G401.6 (cell line): ENCODE results near the gene PELI3.
"Not testable (repeated sequence)": the region's sequence is repeated elsewhere in the genome, so short reads cannot be mapped to it uniquely, and the experiment has no call there.

Experiments used
- FAIRE-seq: peaks from 2 replicates; lab custom pipeline; 2012; peaks lifted over from hg19 to GRCh38; lab: Jason Lieb, UNC

PELI3 gene

DNA sequence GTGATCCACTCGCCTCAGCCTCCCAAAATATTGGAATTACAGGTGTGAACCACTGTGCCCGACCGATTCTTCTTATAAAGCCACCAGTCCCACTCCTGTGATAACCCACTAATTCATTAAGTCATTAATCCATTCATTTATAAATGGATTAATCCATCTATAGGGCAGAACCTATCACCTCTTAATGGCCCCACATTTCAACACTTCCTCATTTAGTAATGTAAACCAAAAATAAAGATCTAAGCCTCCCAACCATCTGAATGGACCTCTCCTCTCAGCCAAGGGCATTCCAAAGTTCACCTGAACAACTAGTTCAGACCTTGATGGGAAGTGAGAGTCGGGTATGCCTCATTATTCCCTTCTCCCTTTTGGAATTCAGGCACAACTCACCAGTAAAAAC lies 18.2 kb upstream of the PELI3 start:
- FAIRE-seq: no peak

DNA sequence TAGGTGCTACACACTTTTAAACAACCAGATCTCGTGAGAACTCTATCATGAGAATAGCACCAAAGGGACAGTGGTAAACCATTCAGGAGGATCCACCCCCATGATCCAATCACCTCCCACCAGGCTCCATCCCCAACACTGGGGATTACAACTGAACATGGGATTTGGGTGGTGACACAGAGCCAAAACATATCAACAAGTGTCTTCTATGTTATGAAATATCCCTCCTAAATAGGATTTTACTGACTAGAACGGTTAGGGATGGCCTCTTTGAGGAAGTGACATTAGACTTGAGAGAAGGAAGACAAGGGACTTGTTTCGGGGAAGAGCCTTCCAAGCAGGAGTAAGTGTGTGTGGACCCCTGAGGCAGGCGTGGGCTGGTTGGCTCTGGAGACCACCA lies 16.1 kb upstream of the PELI3 start:
- no peak for FAIRE-seq

GRCh38 chr11:66451663-66452062 lies 15.0 kb upstream of the PELI3 start:
- no peak for FAIRE-seq

- no peak for FAIRE-seq
Observed at GRCh38 chr11:66454247-66454646, 12.5 kb upstream of the PELI3 start.

DNA sequence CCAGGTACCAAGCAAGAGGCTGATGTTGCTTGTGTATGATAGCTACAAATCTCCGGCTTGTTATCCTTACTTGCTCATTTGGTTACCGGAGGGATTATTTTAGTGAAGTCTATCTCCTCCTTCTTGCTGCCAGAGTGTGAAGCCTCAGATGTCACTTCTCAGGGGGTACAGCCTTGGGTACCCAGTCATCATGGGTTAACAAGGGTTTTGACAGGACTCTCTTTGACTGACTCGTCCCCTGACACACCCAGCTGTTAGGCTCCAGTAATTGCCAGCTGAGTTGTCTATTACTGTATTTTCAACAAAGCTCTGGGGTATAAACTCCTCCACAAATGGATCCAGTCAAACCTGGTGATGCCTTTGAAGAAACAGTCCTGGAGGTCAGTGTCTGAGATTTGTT lies 11.9 kb upstream of the PELI3 start:
- FAIRE-seq: no peak

- no peak for FAIRE-seq
Observed at GRCh38 chr11:66457826-66458225, 8.9 kb upstream of the PELI3 start.

- FAIRE-seq: no peak
Observed at GRCh38 chr11:66459138-66459778, 7.4 kb upstream of the PELI3 start.

GRCh38 chr11:66462010-66462409 lies 4.7 kb upstream of the PELI3 start:
- FAIRE-seq: no peak

- no peak for FAIRE-seq
Observed at GRCh38 chr11:66462911-66463310, 3.8 kb upstream of the PELI3 start.

- FAIRE-seq: not testable (repeated sequence)
Observed at GRCh38 chr11:66464116-66464515, 2.6 kb upstream of the PELI3 start.

GRCh38 chr11:66464916-66465315 lies 1.8 kb upstream of the PELI3 start:
- no peak for FAIRE-seq

- FAIRE-seq: no peak
Observed at GRCh38 chr11:66465373-66466224, 1.1 kb upstream of the PELI3 start.

GRCh38 chr11:66467034-66467659 lies 442 bp downstream of the PELI3 start:
- no peak for FAIRE-seq

DNA sequence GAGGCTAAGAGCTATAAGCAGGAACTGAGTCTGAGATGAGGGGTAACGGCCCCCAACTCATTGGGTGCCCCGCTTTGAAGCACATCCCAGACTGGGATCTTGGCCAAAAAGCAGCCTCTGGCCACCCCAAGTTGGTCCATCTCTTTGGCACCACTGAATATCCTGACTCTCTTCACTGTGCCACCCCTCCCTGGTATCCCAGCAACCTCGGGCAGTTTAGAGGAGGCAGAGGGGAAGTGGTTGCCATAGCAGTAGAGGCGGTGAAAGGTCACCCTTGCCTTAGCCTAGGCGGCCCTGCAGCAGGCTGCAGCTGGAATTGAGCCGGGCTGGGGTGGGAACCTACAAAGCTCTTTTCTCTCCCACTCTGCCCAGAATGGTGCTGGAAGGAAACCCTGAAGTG lies 1.1 kb downstream of the PELI3 start:
- FAIRE-seq: no peak

DNA sequence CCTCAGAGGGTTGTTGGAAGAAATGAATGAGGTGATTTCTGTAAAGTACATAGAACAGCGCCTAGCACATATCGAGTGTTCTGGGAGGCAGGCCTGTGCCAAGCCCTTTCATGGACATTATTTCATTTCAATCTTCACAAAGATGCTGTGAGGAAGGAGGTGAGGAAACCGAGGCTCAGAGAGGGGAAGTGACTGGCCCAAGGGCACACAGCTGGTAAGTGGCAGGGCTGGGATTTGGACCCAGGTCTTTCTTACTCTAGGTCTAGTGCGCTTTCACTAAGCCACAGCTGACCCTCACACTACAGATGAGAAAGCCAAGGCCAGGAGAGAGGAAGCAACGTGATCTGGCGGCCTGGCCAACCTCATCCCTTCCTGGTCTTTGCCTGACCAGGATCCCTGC lies 2.0 kb downstream of the PELI3 start:
- FAIRE-seq: no peak

DNA sequence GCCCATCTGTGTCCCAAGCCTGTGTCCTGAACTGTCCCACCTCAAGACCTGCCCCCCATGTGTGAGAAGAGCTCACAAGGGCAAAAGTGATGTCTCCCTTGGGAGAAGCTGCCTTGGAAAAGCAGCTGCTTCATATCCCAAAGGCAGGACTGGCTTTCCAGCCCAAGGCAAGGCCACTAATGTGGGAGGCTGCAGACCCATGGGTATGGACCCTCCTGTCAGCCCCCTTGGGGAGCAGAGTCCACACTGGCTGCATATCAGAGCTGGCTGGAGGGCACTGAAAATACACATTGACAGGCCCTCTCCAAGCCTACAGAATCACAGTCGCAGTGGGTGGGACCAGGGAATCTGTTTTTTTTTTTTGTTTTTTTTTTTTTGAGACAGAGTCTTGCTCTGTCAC lies 2.7 kb downstream of the PELI3 start:
- FAIRE-seq: no peak

DNA sequence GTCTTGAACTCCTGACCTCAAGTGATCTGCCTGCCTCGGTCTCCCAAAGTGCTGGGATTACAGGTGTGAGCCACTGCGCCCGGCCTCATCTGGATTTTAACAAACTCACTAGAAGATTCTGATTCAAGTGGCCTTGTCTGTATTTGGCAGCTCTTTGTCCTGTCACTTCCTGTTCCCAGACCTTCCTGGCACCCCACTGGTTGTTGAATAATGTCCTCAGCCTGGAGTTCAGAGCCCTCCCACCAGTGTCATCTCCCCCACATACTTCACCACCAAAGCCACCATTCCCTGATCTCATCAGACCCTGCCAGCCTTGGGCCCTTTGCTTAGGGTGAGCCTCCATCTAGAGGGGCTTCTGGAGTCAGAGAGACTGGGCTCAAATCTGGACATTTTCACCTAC lies 3.3 kb downstream of the PELI3 start:
- no peak for FAIRE-seq

- no peak for FAIRE-seq
Observed at GRCh38 chr11:66471142-66471541, 4.4 kb downstream of the PELI3 start.

DNA sequence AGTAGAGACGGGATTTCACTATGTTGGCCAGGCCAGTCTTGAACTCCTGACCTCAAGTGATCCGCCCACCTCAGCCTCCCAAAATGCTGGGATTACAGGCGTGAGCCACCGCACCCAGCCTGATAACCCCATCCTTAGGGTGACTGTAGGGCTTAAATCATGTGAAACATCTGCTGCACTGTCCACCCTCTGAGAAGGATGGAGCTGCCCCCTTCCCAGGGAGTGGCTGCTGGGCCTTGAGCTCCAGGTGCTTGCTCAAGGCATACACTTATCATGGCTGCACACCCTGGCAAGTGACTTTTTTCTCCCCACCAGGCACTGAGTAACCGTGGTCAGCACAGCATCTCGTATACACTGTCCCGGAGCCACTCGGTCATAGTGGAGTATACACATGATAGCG lies 5.3 kb downstream of the PELI3 start:
- no peak for FAIRE-seq

DNA sequence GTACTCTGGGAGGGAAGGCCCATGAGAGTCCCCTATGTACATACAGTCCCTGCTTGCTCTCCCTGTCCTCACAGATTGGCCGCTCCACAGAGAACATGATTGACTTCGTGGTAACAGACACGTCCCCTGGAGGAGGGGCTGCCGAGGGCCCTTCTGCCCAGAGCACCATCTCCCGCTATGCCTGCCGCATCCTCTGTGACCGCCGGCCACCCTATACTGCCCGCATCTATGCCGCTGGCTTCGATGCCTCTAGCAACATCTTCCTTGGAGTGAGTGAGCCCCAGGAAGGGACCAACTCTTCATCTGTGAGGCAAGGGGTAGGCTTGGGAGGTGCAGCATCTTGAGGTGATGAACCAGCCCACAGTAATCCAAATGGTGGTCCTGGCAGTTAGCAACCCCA lies 6.5 kb downstream of the PELI3 start:
- FAIRE-seq: no peak

- FAIRE-seq: no peak
Observed at GRCh38 chr11:66473608-66474515, 7.2 kb downstream of the PELI3 start.
